Measurements from ENCODE around the gene CAPN8. TPM values are rescaled to one million over a fixed set of nuclear protein-coding genes. Genes with fewer than 3 reads are reported as not detected.

The CAPN8 gene
- total and polyA plus RNA-seq, 10 donors: 0.08 to 0.73 TPM; not detected in 8

DNA sequence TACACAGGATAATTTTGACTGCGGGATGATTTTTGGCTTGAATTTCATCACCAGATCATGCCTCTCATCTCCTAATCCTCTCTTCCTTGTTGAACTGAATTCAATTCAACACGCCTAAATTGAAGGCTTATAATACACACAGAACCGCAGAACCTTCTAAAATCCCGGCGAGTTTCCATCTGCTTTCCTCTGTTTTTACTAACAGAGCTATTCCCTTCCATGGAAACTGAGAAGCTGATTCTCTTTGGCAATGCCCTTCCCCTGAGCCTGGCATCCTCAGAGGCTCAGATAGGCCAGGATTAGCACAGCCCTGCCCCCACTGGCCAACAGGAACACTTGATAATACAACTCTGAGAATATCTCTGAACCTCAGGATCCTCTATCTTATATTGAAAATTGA lies 130.2 kb downstream of the CAPN8 start:
- H3K9me3 ChIP-seq: no peaks in the 10 kb centered on the region
- DNase-seq: no peak
- H3K27ac ChIP-seq: no peak overlapping the region
- intact Hi-C loops (cut with DNase I; ENCODE audit: low total_unique reads): no loop called here
- 90 to 96% (median 94%) methylated on average over 5 of the region's 5 CpGs for WGBS, 5 donors
- no peaks in the 10 kb centered on the region for H3K36me3 ChIP-seq
- H3K4me1 ChIP-seq: no peaks in the 10 kb centered on the region
- TF ChIP-seq, protein P1, sequence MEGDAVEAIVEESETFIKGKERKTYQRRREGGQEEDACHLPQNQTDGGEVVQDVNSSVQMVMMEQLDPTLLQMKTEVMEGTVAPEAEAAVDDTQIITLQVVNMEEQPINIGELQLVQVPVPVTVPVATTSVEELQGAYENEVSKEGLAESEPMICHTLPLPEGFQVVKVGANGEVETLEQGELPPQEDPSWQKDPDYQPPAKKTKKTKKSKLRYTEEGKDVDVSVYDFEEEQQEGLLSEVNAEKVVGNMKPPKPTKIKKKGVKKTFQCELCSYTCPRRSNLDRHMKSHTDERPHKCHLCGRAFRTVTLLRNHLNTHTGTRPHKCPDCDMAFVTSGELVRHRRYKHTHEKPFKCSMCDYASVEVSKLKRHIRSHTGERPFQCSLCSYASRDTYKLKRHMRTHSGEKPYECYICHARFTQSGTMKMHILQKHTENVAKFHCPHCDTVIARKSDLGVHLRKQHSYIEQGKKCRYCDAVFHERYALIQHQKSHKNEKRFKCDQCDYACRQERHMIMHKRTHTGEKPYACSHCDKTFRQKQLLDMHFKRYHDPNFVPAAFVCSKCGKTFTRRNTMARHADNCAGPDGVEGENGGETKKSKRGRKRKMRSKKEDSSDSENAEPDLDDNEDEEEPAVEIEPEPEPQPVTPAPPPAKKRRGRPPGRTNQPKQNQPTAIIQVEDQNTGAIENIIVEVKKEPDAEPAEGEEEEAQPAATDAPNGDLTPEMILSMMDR (IDR thresholded peaks at IDR 0.05 in 8 of 11, conservative IDR thresholded peaks at IDR 0.05 in 3 of 11): no peak
- TF ChIP-seq POLR2A (IDR thresholded peaks at IDR 0.05): no peak
- no peak overlapping the region for H3K4me3 ChIP-seq
- peaks cover 0 to 24% (median 0%) of the 10 kb centered on the region in 7 donors for H3K27me3 ChIP-seq (replicated peaks in 1 of 7)

DNA sequence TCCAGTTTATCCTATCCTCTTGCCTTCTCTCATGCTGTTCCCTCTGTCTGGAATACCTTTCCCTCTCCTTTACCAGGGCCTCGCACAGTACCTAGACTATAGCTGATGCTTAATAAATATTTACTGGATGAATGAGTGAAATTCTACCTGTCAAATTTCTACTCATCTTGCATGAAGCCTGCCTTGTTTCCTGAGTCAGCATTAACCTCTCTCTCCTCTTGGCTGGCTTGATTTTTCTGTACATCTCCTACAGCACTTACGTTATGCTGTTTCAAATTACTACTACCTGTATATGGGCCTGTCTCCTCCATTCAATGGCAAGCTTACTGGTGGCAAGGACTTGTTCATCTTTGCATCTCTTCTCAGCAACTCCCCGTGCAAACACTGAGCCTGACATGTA lies 130.8 kb downstream of the CAPN8 start:
- no peaks in the 10 kb centered on the region for H3K36me3 ChIP-seq
- TF ChIP-seq POLR2A (IDR thresholded peaks at IDR 0.05) (no peak), POLR2AphosphoS5 (IDR thresholded peaks at IDR 0.05) (no peak)
- TF ChIP-seq, protein P1 (IDR thresholded peaks at IDR 0.05 in 8 of 11, conservative IDR thresholded peaks at IDR 0.05 in 3 of 11): no peak
- 86 to 93% (median 90%) methylated on average over 3 of the region's 3 CpGs for WGBS, 5 donors
- no peak overlapping the region for H3K27ac ChIP-seq
- H3K4me3 ChIP-seq: no peak overlapping the region
- H3K9me3 ChIP-seq: no peaks in the 10 kb centered on the region
- no peak for DNase-seq
- intact Hi-C loops (cut with DNase I; ENCODE audit: low total_unique reads): loop anchor here (5.0 kb wide), 1 partner anchor 148 kb away; no protein-coding TSS in a partner anchor
- H3K4me1 ChIP-seq: no peaks in the 10 kb centered on the region
- peaks cover 0 to 24% (median 0%) of the 10 kb centered on the region in 7 donors for H3K27me3 ChIP-seq (replicated peaks in 1 of 7)

DNA sequence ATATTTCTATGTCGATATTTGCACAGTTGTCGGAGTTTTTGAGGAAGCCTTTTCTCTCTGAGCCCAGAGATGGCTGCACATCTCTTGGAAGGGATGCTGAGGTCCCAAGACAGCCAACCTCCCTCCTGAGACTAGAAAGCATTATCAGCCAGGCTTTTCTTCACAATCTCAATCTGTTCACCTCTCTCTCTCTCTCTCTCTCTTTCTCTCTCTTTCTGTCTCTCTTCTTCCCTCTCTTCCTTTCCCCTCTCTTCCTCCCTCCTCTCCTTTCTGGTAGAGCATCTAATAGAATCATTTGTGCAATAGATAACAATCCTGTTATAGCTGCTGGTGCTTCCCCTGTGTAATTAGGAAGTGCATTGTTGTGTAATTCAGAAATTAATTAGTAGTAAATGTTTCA lies 131.8 kb downstream of the CAPN8 start:
- H3K27ac ChIP-seq: no peak overlapping the region
- peaks cover 0 to 19% (median 0%) of the 10 kb centered on the region in 7 donors for H3K27me3 ChIP-seq (replicated peaks in 1 of 7)
- TF ChIP-seq, protein P1 (IDR thresholded peaks at IDR 0.05 in 8 of 11, conservative IDR thresholded peaks at IDR 0.05 in 3 of 11): no peak
- TF ChIP-seq POLR2AphosphoS5 (IDR thresholded peaks at IDR 0.05) (no peak), POLR2A (IDR thresholded peaks at IDR 0.05) (no peak)
- H3K36me3 ChIP-seq: no peaks in the 10 kb centered on the region
- DNase-seq: no peak
- 62 to 96% (median 67%) methylated on average over 2 of the region's 2 CpGs for WGBS, 5 donors
- no peaks in the 10 kb centered on the region for H3K9me3 ChIP-seq
- intact Hi-C loops (cut with DNase I; ENCODE audit: low total_unique reads): loop anchor here (5.0 kb wide), 1 partner anchor 149 kb away; no protein-coding TSS in a partner anchor
- H3K4me3 ChIP-seq: no peak overlapping the region
- H3K4me1 ChIP-seq: no peaks in the 10 kb centered on the region

DNA sequence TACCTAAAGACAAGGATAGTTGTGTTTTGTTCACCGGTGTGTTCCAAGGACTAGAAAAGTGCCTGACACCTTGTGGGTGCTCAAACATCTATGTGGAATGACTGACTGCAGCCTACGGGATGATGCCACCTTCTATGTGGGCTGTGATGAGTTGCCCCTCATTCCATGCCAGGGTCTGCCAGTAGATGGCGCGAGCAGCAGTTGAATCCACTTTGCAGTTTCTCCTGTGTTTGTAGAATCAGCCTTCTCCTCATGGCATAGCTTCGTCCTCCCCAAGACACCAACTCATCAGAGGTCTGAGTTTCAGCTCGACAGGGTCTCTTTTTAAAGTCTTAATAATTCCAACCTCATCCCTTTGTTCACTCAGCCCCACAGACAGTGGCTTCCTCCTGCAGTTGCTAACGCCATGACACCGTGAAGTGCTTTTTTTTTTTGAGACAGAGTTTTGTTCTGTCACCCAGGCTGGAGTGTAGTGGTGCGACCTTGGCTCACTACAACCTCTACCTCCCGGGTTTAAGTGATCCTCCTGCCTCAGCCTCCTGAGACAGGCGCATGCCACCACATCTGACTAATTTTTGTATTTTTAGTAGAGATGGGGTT lies 133.7 kb downstream of the CAPN8 start:
- H3K4me1 ChIP-seq: no peaks in the 10 kb centered on the region
- H3K4me3 ChIP-seq: no peak overlapping the region
- intact Hi-C loops (cut with DNase I; ENCODE audit: low total_unique reads): loop anchor here (5.0 kb wide), 1 partner anchor 150 kb away; no protein-coding TSS in a partner anchor
- H3K9me3 ChIP-seq: peaks cover 0 to 14% (median 6%) of the 10 kb centered on the region in 8 donors
- peaks cover 0 to 15% (median 0%) of the 10 kb centered on the region in 7 donors for H3K27me3 ChIP-seq (replicated peaks in 1 of 7)
- no peak for DNase-seq
- TF ChIP-seq, protein P1 (IDR thresholded peaks at IDR 0.05 in 8 of 11, conservative IDR thresholded peaks at IDR 0.05 in 3 of 11): peak in 9 of 11 experiments; percentile 25 to 64 (median 56)
- TF ChIP-seq POLR2A (IDR thresholded peaks at IDR 0.05): no peak
- TF ChIP-seq POLR2AphosphoS5 (IDR thresholded peaks at IDR 0.05): no peak
- no peak overlapping the region for H3K27ac ChIP-seq
- H3K36me3 ChIP-seq: no peaks in the 10 kb centered on the region
- WGBS, 5 donors: 43 to 50% (median 45%) methylated on average over 11 of the region's 11 CpGs

All from spleen (tissue), 11 donors.